ENCODE results near the gene CORO6. TPM values are rescaled to one million over a fixed set of nuclear protein-coding genes. Genes with fewer than 3 reads are reported as not detected.

The CORO6 gene
- total and polyA plus RNA-seq, 2 experiments from 2014 or later = 2.6 to 5.2 TPM

- Histone ChIP-seq H4K20me1 (replicated peaks; ENCODE audit: insufficient read depth) (no peaks in the 10 kb centered on the region), H3K79me2 (replicated peaks; ENCODE audit: insufficient read depth) (no peaks in the 10 kb centered on the region), H3K9me2 (ENCODE audit: insufficient read depth) (no peaks in the 10 kb centered on the region), H2AFZ (no peak overlapping the region), H3F3A (replicated peaks; ENCODE audit: low read depth) (no peaks in the 10 kb centered on the region), H3K4me2 (no peak overlapping the region), H3K4me1 (ENCODE audit: insufficient read depth) (peaks cover 3% of the 10 kb centered on the region; the same call in 1 of the 2 replicates), H3K27me3 (ENCODE audit: insufficient read depth) (no peaks in the 10 kb centered on the region), H3K27ac (ENCODE audit: low read depth) (no peak overlapping the region), H3K4me3 (no peak overlapping the region), H3K36me3 (ENCODE audit: insufficient read depth) (no peaks in the 10 kb centered on the region)
- Mint-ChIP-seq H3K36me3 (ENCODE audit: low read depth) (peaks cover 7% of the 10 kb centered on the region; the same call in 2 of the 3 replicates), H3K4me1 (peaks cover 15% of the 10 kb centered on the region), H3K4me3 (no peak overlapping the region), H3K27ac (no peak overlapping the region), H3K9me3 (peaks cover 3% of the 10 kb centered on the region; the same call in 1 of the 3 replicates), H3K27me3 (ENCODE audit: insufficient read depth, low read depth, poor library complexity) (peaks cover 8% of the 10 kb centered on the region)
- no peak for DNase-seq (ENCODE audit: low spot score)
- TF ChIP-seq CREB1 (CRISPR knock-in tag; IDR thresholded peaks at IDR 0.05; ENCODE audit: low read depth) = no peak
- no peak for TF ChIP-seq JUNB (IDR thresholded peaks at IDR 0.05; ENCODE audit: unreplicated experiment)
- TF ChIP-seq ZNF462 (CRISPR knock-in tag; IDR thresholded peaks at IDR 0.05) = no peak
- no peak for TF ChIP-seq EZH2 (IDR thresholded peaks at IDR 0.05; ENCODE audit: low read depth, unreplicated experiment)
- TF ChIP-seq POLR2AphosphoS5 (IDR thresholded peaks at IDR 0.05; ENCODE audit: low read depth) = no peak
- no peak for TF ChIP-seq ZNF114 (CRISPR knock-in tag; IDR thresholded peaks at IDR 0.05)
- TF ChIP-seq ETS1 (IDR thresholded peaks at IDR 0.05) = no peak
- ATAC-seq = no peak
Measured at GRCh38 chr17:29664743-29665480, 42.2 kb upstream of the CORO6 start.
